ENCODE data around the gene FAM217B.

GRCh38 chr20:59988141-59988540, 48.0 kb downstream of the FAM217B start:
- TF ChIP-seq, protein P1, sequence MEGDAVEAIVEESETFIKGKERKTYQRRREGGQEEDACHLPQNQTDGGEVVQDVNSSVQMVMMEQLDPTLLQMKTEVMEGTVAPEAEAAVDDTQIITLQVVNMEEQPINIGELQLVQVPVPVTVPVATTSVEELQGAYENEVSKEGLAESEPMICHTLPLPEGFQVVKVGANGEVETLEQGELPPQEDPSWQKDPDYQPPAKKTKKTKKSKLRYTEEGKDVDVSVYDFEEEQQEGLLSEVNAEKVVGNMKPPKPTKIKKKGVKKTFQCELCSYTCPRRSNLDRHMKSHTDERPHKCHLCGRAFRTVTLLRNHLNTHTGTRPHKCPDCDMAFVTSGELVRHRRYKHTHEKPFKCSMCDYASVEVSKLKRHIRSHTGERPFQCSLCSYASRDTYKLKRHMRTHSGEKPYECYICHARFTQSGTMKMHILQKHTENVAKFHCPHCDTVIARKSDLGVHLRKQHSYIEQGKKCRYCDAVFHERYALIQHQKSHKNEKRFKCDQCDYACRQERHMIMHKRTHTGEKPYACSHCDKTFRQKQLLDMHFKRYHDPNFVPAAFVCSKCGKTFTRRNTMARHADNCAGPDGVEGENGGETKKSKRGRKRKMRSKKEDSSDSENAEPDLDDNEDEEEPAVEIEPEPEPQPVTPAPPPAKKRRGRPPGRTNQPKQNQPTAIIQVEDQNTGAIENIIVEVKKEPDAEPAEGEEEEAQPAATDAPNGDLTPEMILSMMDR (IDR thresholded peaks at IDR 0.05), result no peak
- no peak for TF ChIP-seq POLR2AphosphoS5 (IDR thresholded peaks at IDR 0.05; ENCODE audit: insufficient read depth in 1 of 2, low read depth in 1 of 2)
